GM18505 (cell line): ENCODE measurements around the gene PGAP3.
"Not testable (repeated sequence)": the region's sequence is repeated elsewhere in the genome, so short reads cannot be mapped to it uniquely, and the experiment has no call there.

Source experiments
- ATAC-seq: cut with Tn5 transposase; IDR thresholded peaks from one replicate; pipeline ENCODE4 v1.9.1; 2021; ENCODE audit not compliant: unreplicated experiment
- POLR2A ChIP-seq: IDR thresholded peaks from 4 replicates; pipeline ENCODE4 v1.6.1; 2011; ENCODE audit warnings: borderline replicate concordance; ENCODE audit not compliant: insufficient read depth, insufficient read length; ENCODE audit errors: extremely low read depth

The PGAP3 gene

GRCh38 chr17:39722965-39723848 lies 35.4 kb upstream of the PGAP3 start:
- no peak for ATAC-seq
- no peak for TF ChIP-seq POLR2A

GRCh38 chr17:39722104-39722503 lies 34.2 kb upstream of the PGAP3 start:
- ATAC-seq = no peak
- TF ChIP-seq POLR2A = no peak

GRCh38 chr17:39719563-39720355 lies 31.9 kb upstream of the PGAP3 start:
- no peak for ATAC-seq
- no peak for TF ChIP-seq POLR2A

- ATAC-seq = no peak
- no peak for TF ChIP-seq POLR2A
Observed at GRCh38 chr17:39717660-39718059, 29.8 kb upstream of the PGAP3 start.

- TF ChIP-seq POLR2A = no peak
- ATAC-seq = no peak
Observed at GRCh38 chr17:39716879-39717536, 29.2 kb upstream of the PGAP3 start.

- no peak for TF ChIP-seq POLR2A
- no peak for ATAC-seq
Observed at GRCh38 chr17:39716073-39716818, 28.4 kb upstream of the PGAP3 start.

- ATAC-seq = no peak
- TF ChIP-seq POLR2A = no peak
Observed at GRCh38 chr17:39715375-39716072, 27.7 kb upstream of the PGAP3 start.

- no peak for TF ChIP-seq POLR2A
- ATAC-seq = no peak
Observed at GRCh38 chr17:39714234-39714633, 26.4 kb upstream of the PGAP3 start.

GRCh38 chr17:39711851-39712250 lies 24.0 kb upstream of the PGAP3 start:
- ATAC-seq = no peak
- TF ChIP-seq POLR2A = no peak

GRCh38 chr17:39711071-39711470 lies 23.2 kb upstream of the PGAP3 start:
- ATAC-seq = not testable (repeated sequence)

- ATAC-seq = no peak
- TF ChIP-seq POLR2A = no peak
Observed at GRCh38 chr17:39709998-39710964, 22.4 kb upstream of the PGAP3 start.
